Skeletal muscle cell (primary cell): ENCODE measurements around the gene CLUH.
"Not testable (repeated sequence)": the region's sequence is repeated elsewhere in the genome, so short reads cannot be mapped to it uniquely, and the experiment has no call there.

Experiments
- DNase-seq: peaks from one replicate; pipeline ENCODE4 v3.0.0-alpha.2; 2010; ENCODE audit warnings: low read depth
- H3K4me3 ChIP-seq: 2 replicates; pipeline ENCODE4 v1.5.1; 2011; ENCODE audit warnings: low read depth, mild to moderate bottlenecking, control low read depth, low read length, moderate library complexity

The CLUH gene

GRCh38 chr17:2690165-2691068 lies 21.1 kb downstream of the CLUH start:
- H3K4me3 ChIP-seq, result no peak overlapping the region
- no peak for DNase-seq

- no peak for DNase-seq
- no peak overlapping the region for H3K4me3 ChIP-seq
Measured at GRCh38 chr17:2689411-2690164, 22.0 kb downstream of the CLUH start.

- H3K4me3 ChIP-seq, result no peak overlapping the region
- DNase-seq, result no peak
Measured at GRCh38 chr17:2688351-2689342, 22.9 kb downstream of the CLUH start.

- no peak for DNase-seq
- H3K4me3 ChIP-seq, result no peak overlapping the region
Measured at GRCh38 chr17:2687074-2687418, 24.5 kb downstream of the CLUH start.

GRCh38 chr17:2685696-2686095 lies 25.9 kb downstream of the CLUH start:
- no peak for DNase-seq
- no peak overlapping the region for H3K4me3 ChIP-seq

GRCh38 chr17:2684549-2684948 lies 27.0 kb downstream of the CLUH start:
- DNase-seq, result no peak
- H3K4me3 ChIP-seq, result no peak overlapping the region

- DNase-seq, result no peak
- H3K4me3 ChIP-seq, result no peak overlapping the region
Measured at GRCh38 chr17:2683912-2684311, 27.7 kb downstream of the CLUH start.

GRCh38 chr17:2682176-2682938 lies 29.2 kb downstream of the CLUH start:
- no peak for DNase-seq
- H3K4me3 ChIP-seq, result no peak overlapping the region

- no peak overlapping the region for H3K4me3 ChIP-seq
- no peak for DNase-seq
Measured at GRCh38 chr17:2681650-2682049, 29.9 kb downstream of the CLUH start.

GRCh38 chr17:2680961-2681360 lies 30.6 kb downstream of the CLUH start:
- no peak overlapping the region for H3K4me3 ChIP-seq
- DNase-seq, result no peak

- DNase-seq, H3K4me3 ChIP-seq: not testable (repeated sequence)
Measured at GRCh38 chr17:2679247-2679646, 32.3 kb downstream of the CLUH start.

- no peak for DNase-seq
- no peak overlapping the region for H3K4me3 ChIP-seq
Measured at GRCh38 chr17:2672026-2672425, 39.5 kb downstream of the CLUH start.

GRCh38 chr17:2660410-2660809 lies 51.2 kb downstream of the CLUH start:
- DNase-seq, H3K4me3 ChIP-seq: not testable (repeated sequence)

- DNase-seq, H3K4me3 ChIP-seq: not testable (repeated sequence)
Measured at GRCh38 chr17:2659337-2659736, 52.2 kb downstream of the CLUH start.

GRCh38 chr17:2656283-2656682 lies 55.3 kb downstream of the CLUH start:
- H3K4me3 ChIP-seq, result no peak overlapping the region
- DNase-seq, result no peak

GRCh38 chr17:2655546-2655945 lies 56.0 kb downstream of the CLUH start:
- H3K4me3 ChIP-seq, result no peak overlapping the region
- DNase-seq, result no peak

- not testable (repeated sequence) for H3K4me3 ChIP-seq, DNase-seq
Measured at GRCh38 chr17:2652911-2653310, 58.7 kb downstream of the CLUH start.

GRCh38 chr17:2649191-2649590 lies 62.4 kb downstream of the CLUH start:
- H3K4me3 ChIP-seq, result no peak overlapping the region
- no peak for DNase-seq

- H3K4me3 ChIP-seq, result no peak overlapping the region
- DNase-seq, result no peak
Measured at GRCh38 chr17:2647957-2648356, 63.6 kb downstream of the CLUH start.
